Measurements from ENCODE around the gene TMC4.

DNA sequence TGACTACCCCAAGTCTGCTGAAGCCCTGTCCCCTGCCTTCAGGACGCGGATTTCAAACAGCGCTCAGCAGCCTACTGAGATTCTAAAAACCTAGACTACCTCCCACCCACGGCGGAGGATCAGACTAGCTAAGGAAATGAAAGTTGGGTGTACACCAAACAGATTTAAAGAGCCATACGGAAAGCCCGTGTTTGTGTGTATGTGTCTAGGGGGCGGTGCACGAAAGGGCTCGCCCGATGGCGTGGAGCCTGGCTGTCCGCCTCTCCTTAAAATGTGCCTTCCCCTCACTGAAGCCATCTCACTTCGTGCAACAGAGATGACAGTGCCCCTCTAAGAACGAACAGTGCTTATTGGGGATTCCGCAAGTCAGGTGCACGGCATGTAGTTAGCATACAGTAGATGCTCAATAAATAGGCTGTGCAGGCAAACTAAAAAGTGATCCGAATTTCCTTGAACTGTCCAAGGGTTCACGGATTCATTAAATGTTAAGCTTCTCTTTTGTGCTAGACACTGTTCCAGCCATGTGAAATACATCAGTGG is 14.1 kb downstream of the TMC4 start:
- TF ChIP-seq EZH2 (IDR thresholded peaks at IDR 0.05; ENCODE audit: insufficient read depth, poor library complexity, severe bottlenecking), result no peak
- TF ChIP-seq EZH2phosphoT487 (IDR thresholded peaks at IDR 0.05; ENCODE audit: insufficient read depth, low read depth), result no peak
